Fibroblast of villous mesenchyme (primary cell): ENCODE data around the gene MAST4. TPM values are rescaled to one million over a fixed set of nuclear protein-coding genes. Genes with fewer than 3 reads are reported as not detected.

Experiments used
- DNase-seq: peaks from one replicate; pipeline ENCODE4 v3.0.0-alpha.2; 2010; ENCODE audit warnings: low read depth
- H3K4me3 ChIP-seq: 2 replicates; pipeline ENCODE4 v1.5.1; 2011; ENCODE audit warnings: low read depth, mild to moderate bottlenecking, low read length
- CTCF ChIP-seq: IDR thresholded peaks from 2 replicates; pipeline ENCODE4 v1.5.1; 2012; ENCODE audit warnings: low read depth, mild to moderate bottlenecking, low read length; ENCODE audit not compliant: insufficient read depth
- total RNA-seq: library from RNA; depleted of rRNA; stranded (reverse); fragments of >200 nt; gene quantifications from 2 replicates; pipeline ENCODE4 v1.2.3, GENCODE V29; 2012

MAST4 gene
- total RNA-seq, 1 donor: 8.2 TPM

GRCh38 chr5:66981266-66982055, 385.3 kb downstream of the MAST4 start:
- DNase-seq: no peak
- no peak overlapping the region for H3K4me3 ChIP-seq
- TF ChIP-seq CTCF: no peak

GRCh38 chr5:66982056-66982387, 385.8 kb downstream of the MAST4 start:
- H3K4me3 ChIP-seq: no peak overlapping the region
- no peak for TF ChIP-seq CTCF
- DNase-seq: no peak

GRCh38 chr5:66982470-66982869, 386.3 kb downstream of the MAST4 start:
- H3K4me3 ChIP-seq: no peak overlapping the region
- TF ChIP-seq CTCF: no peak
- no peak for DNase-seq

GRCh38 chr5:66985417-66985816, 389.2 kb downstream of the MAST4 start:
- no peak overlapping the region for H3K4me3 ChIP-seq
- no peak for DNase-seq
- no peak for TF ChIP-seq CTCF

GRCh38 chr5:66986009-66986408, 389.8 kb downstream of the MAST4 start:
- no peak overlapping the region for H3K4me3 ChIP-seq
- DNase-seq: no peak

GRCh38 chr5:66986534-66986933, 390.3 kb downstream of the MAST4 start:
- H3K4me3 ChIP-seq: no peak overlapping the region
- no peak for DNase-seq
- TF ChIP-seq CTCF: no peak

More at GRCh38 chr5:66986009-66986408, 389.8 kb downstream of the MAST4 start:
- TF ChIP-seq CTCF: no peak

- TF ChIP-seq CTCF: no peak
- DNase-seq: no peak
- H3K4me3 ChIP-seq: no peak overlapping the region
Measured at GRCh38 chr5:66987126-66987525, 390.9 kb downstream of the MAST4 start.
